Hepatocyte (in vitro differentiated cells): ENCODE data around the gene TBC1D5. TPM values are rescaled to one million over a fixed set of nuclear protein-coding genes. Genes with fewer than 3 reads are reported as not detected.
"Not testable (repeated sequence)": the region's sequence is repeated elsewhere in the genome, so short reads cannot be mapped to it uniquely, and the experiment has no call there.

Source experiments
- DNase-seq: peaks from one replicate; pipeline ENCODE4 v3.0.0-alpha.2; 2016; ENCODE audit warnings: low spot score
- H2AFZ ChIP-seq: fragments of 200-600 bp; sonication (generic); 2 replicates; pipeline ENCODE4 v1.6.0; 2016; ENCODE audit warnings: antibody characterized with exemption, mild to moderate bottlenecking
- H3K27ac ChIP-seq: fragments of 200-600 bp; sonication (generic); 2 replicates; pipeline ENCODE4 v1.5.1; 2016; ENCODE audit warnings: mild to moderate bottlenecking
- H3K27me3 ChIP-seq: fragments of 200-600 bp; sonication (generic); 2 replicates; pipeline ENCODE4 v1.6.1; 2016
- H3K36me3 ChIP-seq: fragments of 200-600 bp; sonication (generic); replicated peaks from 2 replicates; pipeline ENCODE4 v1.5.1; 2016; ENCODE audit warnings: low read depth; ENCODE audit not compliant: insufficient read depth
- H3K4me1 ChIP-seq: fragments of 200-600 bp; sonication (generic); 2 replicates; pipeline ENCODE4 v1.5.1; 2016; ENCODE audit warnings: mild to moderate bottlenecking, moderate library complexity; ENCODE audit not compliant: insufficient read depth
- H3K4me2 ChIP-seq: fragments of 200-600 bp; sonication (generic); 2 replicates; pipeline ENCODE4 v1.6.0; 2016
- H3K4me3 ChIP-seq: fragments of 200-600 bp; sonication (generic); 2 replicates; pipeline ENCODE4 v1.5.1; 2016; ENCODE audit warnings: mild to moderate bottlenecking
- H3K79me2 ChIP-seq: fragments of 200-600 bp; sonication (generic); 2 replicates; pipeline ENCODE4 v1.6.0; 2017; ENCODE audit warnings: mild to moderate bottlenecking
- H3K9me2 ChIP-seq: fragments of 200-600 bp; sonication (generic); replicated peaks from 2 replicates; pipeline ENCODE4 v1.6.0; 2017; ENCODE audit warnings: mild to moderate bottlenecking; ENCODE audit not compliant: insufficient read depth
- H3K9me3 ChIP-seq: fragments of 200-600 bp; sonication (generic); 2 replicates; pipeline ENCODE4 v1.5.1; 2016; ENCODE audit warnings: low read depth, mild to moderate bottlenecking
- H4K20me1 ChIP-seq: fragments of 200-600 bp; sonication (generic); 2 replicates; pipeline ENCODE4 v1.6.0; 2016; ENCODE audit warnings: mild to moderate bottlenecking; ENCODE audit not compliant: insufficient read depth, poor library complexity, severe bottlenecking
- CTCF ChIP-seq: fragments of 200-600 bp; sonication (generic); IDR thresholded peaks from 2 replicates; pipeline ENCODE4 v1.5.1; 2016; ENCODE audit warnings: antibody characterized with exemption, mild to moderate bottlenecking; ENCODE audit not compliant: poor library complexity
- EZH2 ChIP-seq: fragments of 200-600 bp; sonication (generic); IDR thresholded peaks from 2 replicates; pipeline ENCODE4 v1.6.1; 2016; ENCODE audit warnings: antibody characterized with exemption, mild to moderate bottlenecking, borderline replicate concordance
- EZH2phosphoT487 ChIP-seq: fragments of 200-600 bp; sonication (generic); IDR thresholded peaks from one replicate; pipeline ENCODE4 v1.6.1; 2018; ENCODE audit warnings: antibody characterized with exemption, mild to moderate bottlenecking, low read depth, moderate library complexity; ENCODE audit not compliant: unreplicated experiment, severe bottlenecking
- WGBS: methylation state at CpG from one replicate; pipeline ENCODE4 v1.1.6; 2016; ENCODE audit warnings: low lambda C conversion rate; ENCODE audit errors: missing lambda C conversion rate; 5-methylcytosine and 5-hydroxymethylcytosine counted together
- polyA plus RNA-seq: library from polyadenylated mRNA; unstranded; fragments of >200 nt; fragmentation: Nextera tagmentation; extraction: Ambion mirVana; gene quantifications from 2 replicates; pipeline ENCODE4 v1.2.1, GENCODE V29; 2016
- total RNA-seq: library from RNA; depleted of rRNA; stranded (reverse); fragments of >200 nt; gene quantifications from 2 replicates; pipeline ENCODE4 v1.2.3, GENCODE V29; 2014

TBC1D5 gene
- total and polyA plus RNA-seq, 2 experiments from 2014 or later = 17.0 to 64.2 TPM

- H2AFZ ChIP-seq = no peak overlapping the region
- 79% methylated on average over 10 of the region's 10 CpGs for WGBS
- TF ChIP-seq EZH2phosphoT487 (no peak), EZH2 (no peak), CTCF (no peak)
Measured at GRCh38 chr3:17132286-17133115, 609.9 kb downstream of the TBC1D5 start.

DNA sequence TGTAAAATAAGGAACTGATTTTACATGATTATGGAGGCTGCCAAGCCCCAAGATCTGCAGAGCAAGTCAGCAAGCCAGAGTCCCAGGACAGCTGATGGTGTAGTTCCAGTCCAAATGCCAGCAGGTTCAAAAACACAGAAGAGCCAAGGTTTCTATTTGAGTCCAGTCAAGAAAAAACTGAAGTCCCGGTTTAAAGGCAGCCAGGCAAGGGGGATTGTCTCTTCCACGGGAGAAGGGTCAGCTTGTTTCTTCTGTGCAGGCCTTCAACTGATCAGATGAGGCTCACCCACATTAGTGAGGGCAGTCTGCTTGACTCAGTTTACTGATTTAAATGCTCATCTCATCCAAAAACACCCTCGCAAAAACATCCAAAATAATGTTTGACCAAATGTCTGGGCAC is 611.5 kb downstream of the TBC1D5 start:
- no peak for DNase-seq

More at GRCh38 chr3:17132286-17133115, 609.9 kb downstream of the TBC1D5 start:
- H3K4me3 ChIP-seq = no peak overlapping the region
- H3K9me2 ChIP-seq = no peaks in the 10 kb centered on the region
- no peaks in the 10 kb centered on the region for H3K79me2 ChIP-seq
- no peaks in the 10 kb centered on the region for H4K20me1 ChIP-seq
- H3K4me2 ChIP-seq = no peak overlapping the region
- no peaks in the 10 kb centered on the region for H3K36me3 ChIP-seq
- no peak overlapping the region for H3K27ac ChIP-seq
- no peaks in the 10 kb centered on the region for H3K27me3 ChIP-seq
- no peak for DNase-seq
- H3K9me3 ChIP-seq = no peaks in the 10 kb centered on the region
- H3K4me1 ChIP-seq = no peaks in the 10 kb centered on the region

GRCh38 chr3:17129556-17129955 is 612.9 kb downstream of the TBC1D5 start:
- no peak for DNase-seq
- Histone ChIP-seq H2AFZ (no peak overlapping the region), H4K20me1 (no peaks in the 10 kb centered on the region), H3K27ac (no peak overlapping the region), H3K36me3 (no peaks in the 10 kb centered on the region), H3K9me2 (no peaks in the 10 kb centered on the region), H3K4me2 (no peak overlapping the region), H3K9me3 (no peaks in the 10 kb centered on the region), H3K4me1 (no peaks in the 10 kb centered on the region), H3K79me2 (no peaks in the 10 kb centered on the region), H3K27me3 (no peaks in the 10 kb centered on the region), H3K4me3 (no peak overlapping the region)
- 93% methylated on average over 3 of the region's 3 CpGs for WGBS
- TF ChIP-seq CTCF (no peak), EZH2 (no peak), EZH2phosphoT487 (no peak)

More for the DNA sequence above, 611.5 kb downstream of the TBC1D5 start:
- Histone ChIP-seq H3K27ac (no peak overlapping the region), H3K27me3 (no peaks in the 10 kb centered on the region), H3K9me2 (no peaks in the 10 kb centered on the region), H3K4me2 (no peak overlapping the region), H3K79me2 (no peaks in the 10 kb centered on the region), H3K4me1 (no peaks in the 10 kb centered on the region), H4K20me1 (no peaks in the 10 kb centered on the region), H3K4me3 (no peak overlapping the region), H3K9me3 (no peaks in the 10 kb centered on the region), H3K36me3 (no peaks in the 10 kb centered on the region), H2AFZ (no peak overlapping the region)
- 97% methylated on average over 3 of the region's 3 CpGs for WGBS
- TF ChIP-seq EZH2 = no peak
- no peak for TF ChIP-seq CTCF
- TF ChIP-seq EZH2phosphoT487 = no peak

- not testable (repeated sequence) for H4K20me1 ChIP-seq, H2AFZ ChIP-seq, H3K79me2 ChIP-seq, H3K27me3 ChIP-seq, H3K4me1 ChIP-seq, H3K9me3 ChIP-seq, DNase-seq, H3K9me2 ChIP-seq, H3K36me3 ChIP-seq, H3K4me3 ChIP-seq, H3K4me2 ChIP-seq, H3K27ac ChIP-seq
- 83% methylated on average over 3 of the region's 3 CpGs for WGBS
Measured at GRCh38 chr3:17128671-17129070, 613.8 kb downstream of the TBC1D5 start.
